HG03378 (cell line): ENCODE results near the gene MARK2.

Source experiments
- ATAC-seq: cut with Tn5 transposase; IDR thresholded peaks from one replicate; pipeline ENCODE4 v1.9.1; 2021; ENCODE audit warnings: mild to moderate bottlenecking, moderate library complexity; ENCODE audit not compliant: unreplicated experiment

The MARK2 gene

DNA sequence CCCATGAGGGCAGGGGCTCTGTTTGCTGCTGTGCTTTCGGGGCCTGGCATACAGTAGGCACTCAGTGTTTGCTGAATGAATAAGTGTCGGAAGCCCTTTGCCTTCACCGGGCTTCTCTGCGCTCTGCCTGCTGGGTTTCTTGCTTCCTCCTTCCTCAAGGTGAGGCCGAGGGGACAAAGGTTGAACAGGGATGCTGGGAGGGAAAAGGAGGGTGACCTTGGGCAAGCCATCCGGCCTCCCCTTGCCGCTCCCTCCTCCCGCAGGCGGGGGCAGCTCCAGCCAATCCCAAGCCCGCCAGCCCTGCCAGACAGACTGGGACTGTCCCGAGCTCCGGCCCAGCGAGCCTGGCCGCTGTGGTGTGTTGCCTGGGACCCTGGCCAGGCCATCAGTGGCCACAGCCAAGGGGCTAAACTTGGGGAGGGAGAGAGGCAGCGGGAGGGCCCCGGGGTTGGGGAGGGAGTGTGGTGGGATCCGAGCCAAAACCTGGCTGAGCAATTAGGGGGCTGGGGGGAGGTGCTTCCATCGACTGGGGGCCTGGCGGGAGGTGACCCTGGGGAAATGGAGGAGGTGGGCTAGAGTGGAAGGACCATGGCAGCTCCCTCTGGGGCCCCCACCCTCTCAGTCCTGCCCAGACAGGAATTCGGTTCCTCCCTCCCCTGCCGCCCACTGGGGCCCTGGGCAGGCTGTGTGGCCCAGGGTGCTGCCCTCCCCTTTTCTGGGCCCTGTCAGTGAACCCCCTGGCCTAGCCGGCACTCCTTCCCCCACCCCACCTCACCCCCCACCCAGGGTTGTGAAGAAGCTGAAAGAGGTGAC is 81.4 kb downstream of the MARK2 start:
- no peak for ATAC-seq

DNA sequence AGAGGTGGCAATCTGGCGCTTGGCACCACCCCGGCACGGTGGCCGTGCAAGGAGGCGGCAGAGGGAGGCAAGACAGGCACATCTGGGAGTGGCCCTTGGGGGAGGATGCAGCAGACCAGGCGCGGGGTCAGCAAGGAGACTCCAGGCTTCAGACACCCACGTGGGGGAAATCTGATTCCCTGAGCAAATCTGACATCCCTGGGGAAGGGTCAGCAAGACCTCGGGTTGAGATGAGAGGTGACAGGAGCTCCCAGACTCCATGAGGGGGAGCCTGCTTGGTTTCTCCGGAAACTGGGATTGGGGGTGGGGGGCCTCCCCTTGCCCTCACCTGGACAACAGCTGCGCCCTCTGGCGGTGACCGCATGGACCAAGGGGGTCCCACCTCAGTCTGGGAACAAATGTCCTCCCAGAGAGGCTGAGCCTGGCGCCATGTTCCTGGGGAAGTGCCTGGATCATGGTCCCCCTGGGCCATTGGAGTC is 82.1 kb downstream of the MARK2 start:
- no peak for ATAC-seq

- ATAC-seq = no peak
Observed at GRCh38 chr11:63922673-63923192, 83.8 kb downstream of the MARK2 start.

- no peak for ATAC-seq
Observed at GRCh38 chr11:63923319-63923718, 84.4 kb downstream of the MARK2 start.

DNA sequence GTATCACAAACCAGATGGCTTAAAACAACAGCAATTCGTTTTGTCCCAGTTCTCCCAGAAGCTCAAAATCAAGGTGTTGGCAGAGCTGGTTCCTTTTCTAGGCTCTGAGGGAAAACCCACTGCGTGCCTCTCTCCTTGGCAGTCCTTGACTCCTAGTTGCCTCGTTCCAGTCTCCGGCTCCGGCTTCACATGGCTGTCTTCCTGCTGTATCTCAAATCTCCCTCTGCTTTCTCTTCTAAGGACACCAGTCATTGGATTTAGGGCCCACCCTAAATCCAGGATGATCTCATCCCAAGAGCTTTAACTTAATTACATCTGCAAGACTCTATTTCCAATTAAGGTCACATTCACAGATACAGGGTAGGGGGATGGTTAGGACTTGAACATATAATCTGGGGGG is 90.7 kb downstream of the MARK2 start:
- ATAC-seq = no peak

DNA sequence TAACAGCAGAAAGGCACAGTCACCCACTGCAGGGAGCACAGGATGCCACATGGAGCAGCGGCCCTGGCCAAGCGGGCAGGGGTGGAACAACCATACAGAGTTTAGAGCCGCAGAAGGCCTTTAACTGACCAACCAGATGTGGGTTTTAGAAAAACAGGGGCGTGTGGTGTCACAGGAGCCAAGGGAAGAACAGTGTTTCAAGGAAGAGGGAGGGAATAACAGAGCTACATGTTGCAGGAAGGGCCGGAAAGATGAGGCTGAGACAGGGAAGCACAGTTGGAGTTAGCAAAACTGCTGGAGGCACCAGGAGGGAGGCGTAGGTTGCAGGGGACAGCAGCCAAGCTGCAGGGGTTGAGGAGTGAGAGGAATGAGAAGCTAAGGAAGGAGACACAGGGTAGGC is 92.1 kb downstream of the MARK2 start:
- no peak for ATAC-seq

DNA sequence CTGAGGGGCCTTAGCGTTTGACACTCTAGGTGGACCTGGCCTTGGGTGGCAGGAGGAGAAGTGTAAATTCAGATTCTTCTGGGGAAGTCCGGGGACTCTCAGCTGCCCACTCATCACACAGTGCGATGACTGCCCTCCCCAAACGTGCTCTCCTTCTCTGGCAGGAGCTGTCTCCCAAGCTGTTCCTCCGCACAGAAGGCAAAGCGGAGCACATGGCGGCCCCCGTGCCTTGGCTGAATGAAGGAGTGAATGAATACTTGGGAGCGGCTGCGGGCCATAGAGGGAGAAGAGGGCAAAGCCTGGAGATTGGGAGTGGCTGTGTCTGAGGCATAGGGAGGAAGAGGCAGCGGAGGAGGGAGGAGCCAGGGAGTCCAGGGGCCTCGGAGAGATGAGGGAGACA is 93.0 kb downstream of the MARK2 start:
- no peak for ATAC-seq

GRCh38 chr11:63933459-63933858 is 94.5 kb downstream of the MARK2 start:
- ATAC-seq = no peak

- ATAC-seq = peak; percentile 29
Observed at GRCh38 chr11:63937713-63938478, 99.0 kb downstream of the MARK2 start.

DNA sequence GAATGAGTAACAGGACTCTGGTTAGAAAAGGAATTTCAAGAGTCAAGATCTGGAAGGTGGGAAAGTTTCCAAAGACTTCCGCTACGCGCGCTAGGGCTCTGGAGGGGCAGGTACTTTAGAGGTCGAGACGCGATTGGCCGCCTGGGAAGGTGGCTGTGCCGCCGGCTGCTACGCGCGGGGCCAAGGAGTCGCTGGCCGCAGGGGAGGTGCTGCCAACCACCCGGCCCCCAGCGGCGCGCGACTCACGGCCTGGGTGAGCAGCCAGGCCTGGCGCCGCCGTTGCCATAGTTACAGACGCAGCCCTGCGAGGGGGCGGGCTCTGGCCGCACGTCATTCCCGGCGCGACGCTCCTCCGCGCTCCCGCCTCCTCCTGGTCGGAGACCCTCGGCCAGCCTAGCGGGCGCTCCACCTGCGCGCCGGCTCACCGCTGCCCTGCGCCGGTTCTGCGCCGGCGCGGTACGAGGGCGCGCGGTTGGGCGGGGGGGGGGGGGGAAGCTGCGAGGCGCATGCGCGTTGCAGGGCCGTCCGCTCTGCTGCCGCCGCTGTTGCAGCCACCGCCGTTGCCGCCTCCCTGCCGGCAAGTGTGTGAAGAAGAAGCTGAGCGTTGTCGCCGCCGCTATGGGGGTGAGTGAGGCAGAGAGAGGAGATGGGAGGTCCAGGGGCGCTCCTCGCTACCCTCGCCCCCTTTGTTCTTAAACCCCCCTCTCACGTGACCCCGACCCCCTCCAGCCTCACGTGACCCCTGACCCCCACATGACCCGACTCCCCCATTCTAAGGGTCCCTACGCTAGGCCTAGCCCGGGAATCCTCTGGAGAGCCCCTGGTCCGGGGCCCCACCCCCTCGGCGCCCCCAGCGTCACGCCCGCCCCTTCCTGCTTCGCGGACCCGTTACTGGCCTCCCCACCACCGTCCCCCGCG is 99.8 kb downstream of the MARK2 start, which contains the start of gene NAA40:
TSS of gene NAA40 (plus strand) at position 524 of the 918 bp plus-strand sequence. CDS start at position 619, 95 bp downstream.
- peak; percentile 76 for ATAC-seq

- ATAC-seq = no peak
Observed at GRCh38 chr11:63939397-63939891, 100.5 kb downstream of the MARK2 start.

DNA sequence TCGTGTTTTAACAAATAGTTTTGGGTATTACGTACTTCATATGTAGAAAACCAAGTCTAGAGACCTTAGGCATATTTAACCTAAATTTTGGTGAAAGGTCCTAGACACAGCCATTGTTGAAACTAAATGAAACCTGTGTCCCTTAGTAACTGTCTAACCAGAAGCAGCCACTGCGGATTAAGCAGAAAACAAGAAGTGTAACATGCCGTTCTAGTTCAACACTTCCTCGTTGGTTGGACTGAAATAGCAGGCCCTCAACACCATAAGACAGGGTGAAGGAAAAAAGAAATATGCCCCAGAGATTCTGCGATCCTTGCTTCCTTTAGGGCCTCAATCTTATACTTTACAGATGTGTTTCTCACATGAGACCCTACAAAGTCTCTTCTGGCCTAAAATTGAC is 101.9 kb downstream of the MARK2 start:
- no peak for ATAC-seq

DNA sequence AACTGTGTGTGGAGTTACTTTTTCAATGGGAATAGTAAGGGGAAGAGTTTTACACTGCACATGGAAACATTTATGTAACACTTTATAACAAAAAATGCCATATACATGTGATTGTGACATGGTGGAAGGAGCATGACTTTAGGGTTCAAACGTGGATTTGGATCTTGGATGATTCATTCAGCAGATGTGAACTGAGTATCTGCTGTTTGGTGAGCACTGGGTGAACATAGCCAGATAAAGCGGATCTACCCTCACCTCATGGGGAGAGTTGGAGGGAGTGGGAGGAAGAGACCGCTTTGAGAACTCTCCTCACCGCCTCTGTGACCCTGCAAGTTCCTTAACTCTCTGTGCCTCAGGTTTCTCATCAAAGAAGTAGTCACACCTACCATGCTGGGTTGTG is 103.0 kb downstream of the MARK2 start:
- no peak for ATAC-seq

DNA sequence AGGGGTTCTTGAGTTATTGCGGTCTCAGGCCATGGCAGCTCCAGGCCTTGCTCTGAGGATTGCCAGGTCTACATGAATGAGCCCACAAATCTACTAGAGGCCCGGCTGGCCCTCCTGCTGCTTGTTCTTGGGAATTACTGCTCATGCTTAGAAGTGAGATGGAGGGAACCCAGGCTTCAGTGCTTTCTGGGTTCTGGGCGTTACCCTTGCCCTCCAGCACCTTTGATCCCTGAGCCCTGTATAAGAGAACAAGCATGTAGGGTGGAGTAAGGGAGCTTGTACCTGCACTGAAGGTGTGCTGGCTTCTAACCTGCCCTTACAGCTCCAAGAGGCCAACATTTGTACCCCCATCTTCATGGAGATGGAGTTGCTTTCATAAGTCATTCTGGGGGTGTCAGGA is 103.9 kb downstream of the MARK2 start:
- ATAC-seq = no peak

GRCh38 chr11:63944987-63945386 is 106.1 kb downstream of the MARK2 start:
- no peak for ATAC-seq

DNA sequence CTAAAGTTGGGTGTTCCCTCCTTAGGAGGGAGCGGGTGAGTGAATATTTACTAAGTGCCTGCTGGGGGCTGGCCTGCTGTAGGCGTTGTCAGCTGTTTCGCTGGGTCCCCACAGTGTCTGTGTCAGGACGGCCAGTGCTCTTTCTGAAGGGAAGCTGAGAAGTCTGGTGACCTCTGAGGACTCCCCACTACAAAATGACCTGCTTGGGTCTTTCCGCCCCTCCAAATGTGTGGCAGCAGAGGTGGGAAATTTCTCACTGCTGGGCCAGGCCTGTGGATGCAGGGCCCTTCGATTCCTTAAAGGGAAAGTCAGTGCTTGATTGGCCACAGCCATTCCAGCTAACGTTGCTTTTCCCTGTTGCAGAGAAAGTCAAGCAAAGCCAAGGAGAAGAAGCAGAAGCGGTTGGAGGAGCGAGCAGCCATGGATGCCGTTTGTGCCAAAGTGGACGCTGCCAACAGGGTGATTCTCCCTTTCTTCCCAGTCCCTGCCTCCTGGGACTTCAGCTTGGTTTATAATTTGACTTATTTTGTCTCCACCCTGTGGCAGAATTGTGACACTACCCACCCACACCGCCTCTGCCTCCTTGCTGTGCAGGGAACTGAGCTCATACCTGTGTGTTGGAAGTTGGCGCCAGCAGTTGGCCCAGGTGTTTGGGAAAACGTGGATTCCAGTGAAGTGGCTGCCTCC is 106.7 kb downstream of the MARK2 start:
- no peak for ATAC-seq

DNA sequence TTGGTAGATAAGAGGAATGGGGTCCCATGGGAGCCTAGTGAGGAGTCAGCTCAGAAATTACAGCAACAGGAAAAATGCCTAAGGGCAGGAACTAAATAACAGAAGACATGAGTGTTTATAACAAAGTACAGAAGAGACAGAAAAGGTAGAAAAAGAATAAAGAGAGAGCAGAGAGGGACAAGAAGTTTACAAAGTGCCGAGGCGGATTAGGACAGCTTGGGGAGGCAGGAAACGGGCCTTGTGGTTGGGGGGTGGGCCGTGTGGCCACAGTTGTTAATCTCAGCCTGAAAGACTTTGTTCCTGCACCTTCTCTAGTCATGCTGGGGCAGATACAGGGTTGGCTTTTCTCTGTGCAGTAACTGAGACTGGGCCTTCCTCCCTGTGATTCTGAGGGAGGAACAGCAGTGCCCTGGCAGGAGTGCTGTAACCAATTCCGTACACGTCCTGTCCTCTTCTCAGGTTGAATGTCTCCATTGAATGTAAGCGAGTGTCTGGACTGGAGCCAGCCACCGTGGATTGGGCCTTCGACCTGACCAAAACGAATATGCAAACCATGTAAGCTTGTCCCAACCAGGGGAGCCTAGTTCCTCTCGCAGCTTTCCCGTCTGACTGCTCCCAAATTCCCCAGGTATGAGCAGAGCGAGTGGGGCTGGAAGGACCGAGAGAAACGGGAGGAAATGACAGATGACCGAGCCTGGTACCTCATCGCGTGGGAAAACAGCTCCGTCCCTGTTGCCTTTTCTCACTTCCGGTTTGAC is 113.0 kb downstream of the MARK2 start:
- no peak for ATAC-seq

DNA sequence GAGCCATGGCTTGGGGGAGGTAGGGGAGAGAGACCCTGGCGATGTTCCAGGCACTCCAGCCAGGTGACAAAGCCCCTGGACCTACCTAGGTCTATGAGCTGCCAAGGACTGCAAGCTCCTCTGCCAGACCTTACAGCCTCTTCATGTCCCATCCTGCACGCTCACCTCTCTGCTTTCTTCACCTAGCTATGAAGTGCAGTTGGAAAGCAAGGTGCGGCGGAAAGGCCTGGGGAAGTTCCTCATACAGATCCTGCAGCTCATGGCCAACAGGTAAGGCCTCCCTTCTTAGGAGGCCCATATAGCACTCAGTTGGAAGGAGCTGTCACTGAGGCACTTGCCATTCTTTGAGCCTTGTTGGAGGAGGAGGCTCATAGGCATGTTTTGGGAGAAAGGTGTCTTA is 113.7 kb downstream of the MARK2 start:
- no peak for ATAC-seq

DNA sequence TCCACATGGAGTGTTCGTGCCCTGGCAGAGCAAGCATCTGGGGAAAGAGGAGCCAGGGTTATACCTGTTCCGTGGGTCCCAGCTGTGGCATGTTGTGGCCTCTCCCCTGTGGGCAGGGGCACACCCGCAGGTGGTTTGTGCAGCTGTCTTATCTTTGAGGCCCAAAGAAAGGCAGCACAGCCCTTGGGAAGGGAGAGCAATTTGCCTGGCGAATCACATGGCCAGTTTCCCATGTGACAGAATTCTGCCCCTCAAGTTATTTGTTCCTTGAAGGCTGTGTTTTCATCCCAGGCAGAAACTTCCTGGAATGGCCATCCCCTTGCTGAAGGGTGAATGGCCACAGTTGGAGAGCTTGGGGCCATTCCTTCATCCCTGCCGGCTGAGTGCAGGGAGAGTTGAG is 119.1 kb downstream of the MARK2 start:
- no peak for ATAC-seq
